Stimulated activated memory B cell treated with anti-CD40 and anti-IgM and Interleukin-4, amounts not matched to agents 10 μg/mL and 1 μg/mL and 100 μg/mL, for 72 hours (primary cell): ENCODE data around the gene LRIG1.

ENCODE experiments used
- ATAC-seq: fragments of 150-1000 bp; cut with Tn5 transposase; 2 replicates; pipeline ENCODE4 v1.10.0; 2021
- H3K27ac Mint-ChIP-seq: one replicate; pipeline ENCODE4 v1.8.0; 2022; ENCODE audit warnings: mild to moderate bottlenecking, mixed read lengths
- H3K27me3 Mint-ChIP-seq: one replicate; pipeline ENCODE4 v1.8.0; 2022; ENCODE audit warnings: mixed read lengths
- H3K36me3 Mint-ChIP-seq: one replicate; pipeline ENCODE4 v1.8.0; 2022; ENCODE audit warnings: mixed read lengths
- H3K4me1 Mint-ChIP-seq: one replicate; pipeline ENCODE4 v1.8.0; 2022; ENCODE audit warnings: mixed read lengths
- H3K4me3 Mint-ChIP-seq: one replicate; pipeline ENCODE4 v1.8.0; 2022; ENCODE audit warnings: mild to moderate bottlenecking, moderate library complexity, mixed read lengths
- H3K9me3 Mint-ChIP-seq: one replicate; pipeline ENCODE4 v1.8.0; 2022; ENCODE audit warnings: mixed read lengths

Gene LRIG1

DNA sequence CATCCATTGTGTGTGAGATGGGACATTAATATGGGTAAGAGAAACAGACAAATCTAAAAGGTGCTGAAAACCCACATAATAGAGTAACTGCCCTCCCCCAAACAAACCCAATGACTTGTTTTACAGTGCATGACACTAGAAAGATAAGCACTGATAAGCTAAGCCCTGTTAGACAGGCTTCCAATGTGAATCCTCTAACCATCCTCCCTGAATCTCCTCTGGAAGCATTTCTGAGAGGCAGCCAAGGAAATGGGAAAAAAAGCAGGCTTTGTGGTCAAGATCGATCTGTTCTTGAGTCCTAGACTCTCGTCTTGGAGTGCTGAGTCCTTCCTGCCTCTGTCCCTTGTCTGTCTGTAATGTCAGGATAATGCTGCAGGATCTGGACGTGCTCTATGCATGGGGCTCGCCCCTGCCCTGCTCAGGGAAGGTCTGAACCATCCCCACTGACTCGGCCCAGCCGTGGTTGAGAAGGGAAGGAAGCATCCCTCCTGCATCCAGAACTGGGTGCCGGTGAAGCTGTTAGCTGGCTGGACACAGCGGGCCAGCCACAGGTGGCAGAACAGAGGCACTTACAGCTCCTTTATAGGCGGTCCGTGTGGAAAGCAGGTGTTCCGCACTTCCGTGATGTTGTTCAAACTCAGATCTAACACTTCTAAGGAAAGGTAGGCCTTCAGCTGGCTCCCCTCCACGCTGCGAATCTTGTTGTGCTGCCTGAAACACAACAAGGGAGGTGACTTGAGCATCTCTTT lies 84.1 kb downstream of the LRIG1 start:
- Mint-ChIP-seq H3K27ac (no peak overlapping the region), H3K9me3 (peaks cover 16% of the 10 kb centered on the region), H3K4me1 (peaks cover under 1% of the 10 kb centered on the region), H3K4me3 (no peak overlapping the region), H3K27me3 (no peaks in the 10 kb centered on the region), H3K36me3 (peaks cover 11% of the 10 kb centered on the region)
- no peak for ATAC-seq

DNA sequence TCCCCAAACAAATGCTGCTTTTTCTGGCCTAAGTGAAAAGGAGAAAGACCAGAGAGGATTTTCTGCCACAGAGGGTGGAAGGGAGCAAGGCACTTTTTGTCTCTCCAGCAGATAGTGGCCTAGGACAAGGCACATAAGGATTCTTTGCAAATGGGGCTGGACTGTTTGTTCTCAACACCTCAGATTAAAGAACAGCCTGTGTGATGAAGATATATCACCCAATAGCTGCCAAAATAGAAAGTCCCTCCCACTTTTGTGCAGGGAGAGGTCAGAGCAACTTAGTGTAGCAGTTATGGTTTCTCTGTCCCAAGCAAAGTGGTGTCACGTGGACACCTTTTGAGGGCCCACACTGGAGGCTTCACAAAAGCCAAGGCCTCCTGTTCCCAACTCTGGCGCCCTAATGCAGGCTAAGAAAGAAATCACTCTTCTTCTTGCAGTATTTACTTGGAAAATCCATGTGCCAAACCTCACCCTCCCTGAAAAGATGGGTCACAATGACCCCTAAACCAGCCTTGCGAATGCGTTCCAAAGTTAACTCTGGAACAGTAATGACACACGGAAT lies 84.9 kb downstream of the LRIG1 start:
- H3K27ac Mint-ChIP-seq = no peak overlapping the region
- peaks cover 11% of the 10 kb centered on the region for H3K9me3 Mint-ChIP-seq
- no peak overlapping the region for H3K4me3 Mint-ChIP-seq
- peaks cover 11% of the 10 kb centered on the region for H3K36me3 Mint-ChIP-seq
- no peak for ATAC-seq
- peaks cover 6% of the 10 kb centered on the region for H3K4me1 Mint-ChIP-seq
- H3K27me3 Mint-ChIP-seq = no peaks in the 10 kb centered on the region

DNA sequence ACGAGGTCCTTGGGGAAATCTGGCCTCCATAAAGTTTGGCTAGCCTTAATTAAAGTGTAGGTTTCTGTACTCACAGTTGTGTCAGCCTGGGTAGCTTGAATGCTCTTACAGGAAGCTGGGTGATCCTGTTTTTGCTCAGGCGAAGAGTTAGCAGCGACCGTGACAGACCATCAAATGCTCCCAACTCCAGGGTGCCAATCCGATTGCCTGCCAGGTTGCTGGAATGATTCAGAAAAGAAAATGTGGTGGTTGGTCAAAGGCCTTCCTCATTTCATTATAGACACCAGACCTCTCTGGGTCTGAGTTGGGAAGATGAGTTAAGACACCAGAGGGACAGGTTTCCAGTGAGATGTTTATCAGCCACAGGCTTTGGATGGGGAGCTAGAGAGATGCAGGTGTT lies 86.0 kb downstream of the LRIG1 start:
- H3K27ac Mint-ChIP-seq = no peak overlapping the region
- no peaks in the 10 kb centered on the region for H3K27me3 Mint-ChIP-seq
- H3K4me3 Mint-ChIP-seq = no peak overlapping the region
- peaks cover 6% of the 10 kb centered on the region for H3K4me1 Mint-ChIP-seq
- H3K9me3 Mint-ChIP-seq = peaks cover under 1% of the 10 kb centered on the region
- peaks cover under 1% of the 10 kb centered on the region for H3K36me3 Mint-ChIP-seq
- no peak for ATAC-seq

DNA sequence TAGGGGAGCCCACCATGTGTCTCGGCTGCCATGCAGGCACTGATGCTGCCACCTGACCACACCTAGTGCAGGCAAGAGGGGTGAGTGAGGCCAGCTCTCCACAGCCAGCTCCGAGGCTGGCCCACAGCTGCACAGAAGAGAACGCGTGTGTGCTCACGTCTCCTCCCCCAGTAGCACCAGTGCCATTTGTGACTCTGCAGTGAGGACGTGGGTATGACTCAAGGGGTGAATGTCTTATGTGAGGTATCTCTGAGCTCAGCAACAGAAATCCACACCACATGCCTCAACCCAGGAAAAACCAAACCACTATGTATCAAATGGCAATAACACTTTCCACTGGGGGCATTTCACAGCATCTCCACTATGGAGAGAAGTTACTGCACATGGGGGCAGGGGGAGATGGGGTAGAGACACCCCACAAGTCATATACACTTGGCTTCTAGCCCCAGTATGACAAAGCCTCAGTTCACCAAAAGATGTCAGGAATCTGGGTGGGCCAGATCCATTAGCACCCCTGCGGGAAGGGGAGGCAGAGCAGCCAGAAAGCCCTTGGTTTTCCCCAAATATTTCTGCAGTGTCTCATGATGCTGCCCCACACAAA lies 87.6 kb downstream of the LRIG1 start:
- H3K27ac Mint-ChIP-seq = no peak overlapping the region
- peaks cover 6% of the 10 kb centered on the region for H3K4me1 Mint-ChIP-seq
- no peak for ATAC-seq
- no peak overlapping the region for H3K4me3 Mint-ChIP-seq
- H3K9me3 Mint-ChIP-seq = no peaks in the 10 kb centered on the region
- H3K27me3 Mint-ChIP-seq = no peaks in the 10 kb centered on the region
- no peaks in the 10 kb centered on the region for H3K36me3 Mint-ChIP-seq

DNA sequence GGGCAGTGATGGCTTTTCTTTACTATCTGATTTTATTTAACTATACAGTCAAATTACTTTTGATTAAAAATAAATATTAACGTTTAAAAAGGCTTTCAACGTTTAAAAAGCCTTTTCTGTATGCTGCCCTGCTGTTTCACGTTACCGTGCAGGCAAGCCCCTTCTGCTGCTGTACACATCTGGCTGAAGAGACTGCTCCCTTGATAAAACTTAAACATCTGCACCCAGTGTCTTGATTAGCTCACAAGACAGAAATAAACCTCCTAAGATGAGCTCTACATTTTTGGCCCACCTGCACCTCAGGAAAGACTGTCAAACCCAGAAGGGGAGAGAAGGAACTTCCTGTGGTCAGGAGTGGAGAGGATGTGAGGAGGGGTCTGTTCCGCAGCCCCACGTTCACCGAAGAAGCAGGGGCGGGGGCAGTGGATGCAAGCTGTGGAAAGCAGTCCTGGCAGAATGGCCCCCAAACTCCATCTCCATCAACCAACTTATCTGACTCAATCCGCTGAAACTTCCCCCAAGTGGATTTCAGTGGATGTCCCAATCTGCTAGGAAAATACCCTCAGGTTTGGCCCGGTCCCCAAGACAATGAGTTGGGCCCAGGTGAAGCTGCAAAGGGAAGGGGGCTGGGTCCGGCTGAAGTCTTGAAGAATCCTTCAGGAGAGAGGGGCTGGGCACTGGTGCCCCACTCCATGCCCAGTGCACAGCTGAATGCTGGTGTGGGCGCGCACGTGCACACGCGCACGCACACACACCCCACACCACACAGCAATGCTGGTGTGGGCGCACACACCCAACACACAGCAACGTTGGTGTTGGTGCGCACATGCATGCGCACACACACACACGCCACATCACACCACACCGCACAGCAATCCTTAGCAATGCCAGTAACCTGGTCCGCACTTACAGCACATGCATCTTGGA lies 88.6 kb downstream of the LRIG1 start:
- Mint-ChIP-seq H3K27me3 (no peaks in the 10 kb centered on the region), H3K9me3 (no peaks in the 10 kb centered on the region), H3K4me1 (peaks cover 11% of the 10 kb centered on the region), H3K36me3 (no peaks in the 10 kb centered on the region), H3K27ac (no peak overlapping the region), H3K4me3 (no peak overlapping the region)
- ATAC-seq = peak; percentile 18

DNA sequence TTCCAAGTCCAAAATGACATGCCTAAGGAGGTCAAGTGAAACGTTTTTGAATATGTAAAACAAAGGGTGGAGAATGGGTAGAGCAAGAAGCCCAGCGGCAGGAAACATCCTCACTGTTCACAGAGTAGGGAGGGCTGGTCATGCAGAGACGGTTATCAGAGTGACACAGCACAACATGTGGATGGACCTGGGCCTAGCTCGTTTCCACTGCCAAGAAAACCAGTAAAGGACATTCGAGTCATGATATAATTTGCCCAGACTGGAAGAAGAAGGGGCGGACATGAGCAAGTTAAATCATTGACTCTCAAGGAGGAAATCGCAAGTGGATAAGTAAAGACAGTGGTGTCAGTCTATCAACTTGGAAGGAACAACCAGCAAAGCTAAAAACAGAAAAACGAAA lies 89.3 kb downstream of the LRIG1 start:
- no peak overlapping the region for H3K4me3 Mint-ChIP-seq
- no peaks in the 10 kb centered on the region for H3K36me3 Mint-ChIP-seq
- H3K4me1 Mint-ChIP-seq = peaks cover 11% of the 10 kb centered on the region
- H3K9me3 Mint-ChIP-seq = no peaks in the 10 kb centered on the region
- ATAC-seq = no peak
- H3K27me3 Mint-ChIP-seq = no peaks in the 10 kb centered on the region
- no peak overlapping the region for H3K27ac Mint-ChIP-seq

DNA sequence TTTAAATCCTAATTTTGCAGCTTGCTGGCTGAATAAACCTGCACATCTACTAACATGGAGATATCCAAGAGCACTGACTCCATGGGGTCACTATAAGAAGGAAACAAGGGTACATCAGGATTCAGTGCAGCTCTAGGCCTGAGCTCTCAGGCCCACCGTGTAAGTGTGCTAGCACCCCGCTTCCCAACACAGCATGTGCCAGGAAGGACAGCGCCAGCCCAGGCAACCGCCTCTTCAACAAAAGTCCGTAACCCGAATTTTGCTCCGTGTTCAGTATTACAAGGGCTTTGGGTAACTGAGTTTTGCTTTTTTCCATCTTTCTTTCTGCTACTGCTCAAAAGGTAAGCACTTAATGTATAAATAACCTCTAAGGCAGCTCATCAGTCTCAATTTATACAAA lies 89.8 kb downstream of the LRIG1 start:
- no peak for ATAC-seq
- no peaks in the 10 kb centered on the region for H3K27me3 Mint-ChIP-seq
- H3K9me3 Mint-ChIP-seq = no peaks in the 10 kb centered on the region
- no peak overlapping the region for H3K4me3 Mint-ChIP-seq
- no peak overlapping the region for H3K27ac Mint-ChIP-seq
- H3K36me3 Mint-ChIP-seq = no peaks in the 10 kb centered on the region
- H3K4me1 Mint-ChIP-seq = peaks cover 11% of the 10 kb centered on the region

DNA sequence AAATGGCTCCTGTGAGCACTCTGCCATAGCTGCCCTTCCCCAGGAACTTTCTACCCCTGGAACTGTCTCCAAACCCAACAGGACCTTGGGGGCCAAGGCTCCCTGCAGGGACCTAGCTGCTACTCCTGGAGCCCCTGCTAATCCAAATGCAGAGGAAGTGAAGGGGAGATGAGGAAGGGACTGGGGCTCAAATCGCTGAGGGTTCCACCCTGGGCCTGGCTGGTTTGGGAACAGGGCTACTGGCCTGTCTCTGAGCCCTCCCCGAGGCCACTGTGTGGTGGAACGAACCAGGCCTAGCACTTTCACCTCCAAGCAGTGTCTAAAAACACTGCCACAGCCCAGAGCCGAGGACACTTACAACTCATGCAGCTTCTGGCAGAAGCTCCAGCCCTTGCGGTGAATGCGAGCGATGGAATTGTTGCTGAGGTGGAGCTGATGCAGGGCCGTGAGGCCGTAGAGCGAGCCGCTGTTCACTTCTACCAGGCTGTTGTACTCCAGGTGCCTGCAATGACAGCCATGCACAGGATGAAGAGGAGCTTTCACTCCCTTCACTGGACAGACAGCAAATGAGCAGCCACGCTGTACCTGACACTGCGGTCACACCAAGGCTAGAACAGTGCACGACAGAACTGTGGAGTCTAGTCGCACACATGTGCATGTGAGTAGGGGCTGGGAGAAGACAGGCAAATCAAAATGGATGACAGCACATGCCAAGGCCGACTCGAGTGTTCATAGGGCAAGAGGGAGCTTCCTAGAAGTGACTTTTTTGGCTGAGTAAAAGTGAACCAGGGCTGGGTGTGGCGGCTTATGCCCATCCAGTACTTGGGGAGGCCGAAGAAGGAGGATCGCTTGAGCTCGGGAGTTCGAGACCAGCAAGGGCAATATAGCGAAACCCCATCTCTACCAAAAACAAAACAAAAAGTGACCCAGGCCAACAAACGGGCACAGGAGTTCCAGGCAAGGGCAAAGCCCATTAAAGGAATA lies 90.8 kb downstream of the LRIG1 start:
- Mint-ChIP-seq H3K4me3 (no peak overlapping the region), H3K27ac (no peak overlapping the region)

DNA sequence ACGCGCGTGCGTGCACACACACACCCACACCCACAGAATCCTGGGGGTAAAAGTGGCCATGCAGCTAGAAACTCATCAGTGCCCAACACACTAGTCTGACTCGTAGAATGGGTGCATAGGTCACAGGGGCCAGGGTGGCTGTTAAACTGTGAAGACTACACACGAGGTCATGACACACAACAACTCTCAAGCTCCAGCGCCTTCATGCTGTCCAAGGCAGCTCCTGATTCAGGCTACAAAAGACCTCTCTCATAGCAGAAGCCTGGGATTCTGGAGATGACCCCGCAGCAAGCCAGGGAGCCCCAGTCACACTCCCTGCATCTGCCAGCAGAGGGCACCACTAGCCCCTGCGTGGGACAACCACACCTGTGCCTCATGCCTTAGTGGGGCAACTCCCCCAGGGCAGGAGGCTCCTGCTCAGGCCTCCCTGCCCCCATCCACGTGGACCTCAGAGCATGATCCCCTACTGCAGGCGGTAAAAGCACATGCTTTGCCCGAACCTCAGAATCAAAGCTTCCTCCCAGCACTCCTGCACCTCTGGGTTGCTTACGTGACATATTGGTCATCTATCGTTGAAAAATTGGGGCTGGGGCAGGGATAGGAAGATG lies 93.1 kb downstream of the LRIG1 start:
- H3K4me1 Mint-ChIP-seq = peaks cover 11% of the 10 kb centered on the region

More for the DNA sequence above, 90.8 kb downstream of the LRIG1 start:
- ATAC-seq = no peak
- no peaks in the 10 kb centered on the region for H3K36me3 Mint-ChIP-seq
- peaks cover 11% of the 10 kb centered on the region for H3K4me1 Mint-ChIP-seq
- H3K9me3 Mint-ChIP-seq = no peaks in the 10 kb centered on the region
- H3K27me3 Mint-ChIP-seq = no peaks in the 10 kb centered on the region

DNA sequence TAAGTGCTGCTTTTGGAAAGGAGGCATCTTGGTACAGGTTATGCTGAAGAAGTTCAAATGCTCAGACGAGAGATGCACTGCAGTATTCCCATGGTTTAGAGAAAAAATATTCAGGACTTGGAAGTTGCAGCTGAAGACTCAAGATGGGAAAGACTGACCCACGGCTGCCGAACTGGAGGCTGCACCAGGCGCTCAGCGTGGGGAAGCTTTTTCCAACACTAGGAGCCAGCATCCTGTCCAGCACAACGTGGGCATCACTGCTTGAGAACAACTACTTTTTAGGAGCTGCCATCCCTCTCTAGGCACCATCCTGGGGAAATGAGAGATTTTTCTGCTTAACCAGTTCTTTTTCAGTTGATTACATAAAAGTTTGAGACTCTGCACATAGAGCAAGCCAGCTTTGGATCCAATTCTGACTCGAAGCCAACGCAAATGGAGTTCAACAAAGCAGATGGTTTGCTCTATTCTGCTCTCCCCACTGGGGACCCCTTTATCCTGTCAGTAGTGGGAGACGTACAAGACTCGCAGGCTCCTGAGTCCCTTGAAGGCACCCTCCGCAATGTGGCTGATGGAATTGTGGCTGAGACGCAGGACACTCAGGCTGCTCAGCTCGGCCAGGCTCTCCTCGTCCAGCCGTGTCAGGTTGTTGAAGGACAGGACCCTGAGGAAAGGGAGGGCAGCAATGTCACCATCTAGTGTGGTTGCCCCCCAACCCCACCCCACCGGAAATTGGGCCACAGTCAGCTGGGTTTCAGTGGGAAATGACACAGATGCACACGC lies 93.8 kb downstream of the LRIG1 start:
- no peak for ATAC-seq
- H3K27me3 Mint-ChIP-seq = no peaks in the 10 kb centered on the region
- H3K9me3 Mint-ChIP-seq = no peaks in the 10 kb centered on the region
- peaks cover 11% of the 10 kb centered on the region for H3K4me1 Mint-ChIP-seq
- H3K36me3 Mint-ChIP-seq = no peaks in the 10 kb centered on the region
- no peak overlapping the region for H3K27ac Mint-ChIP-seq
- H3K4me3 Mint-ChIP-seq = no peak overlapping the region

More for the DNA sequence above, 93.1 kb downstream of the LRIG1 start:
- H3K4me3 Mint-ChIP-seq = no peak overlapping the region
- H3K9me3 Mint-ChIP-seq = no peaks in the 10 kb centered on the region
- no peaks in the 10 kb centered on the region for H3K36me3 Mint-ChIP-seq
- H3K27ac Mint-ChIP-seq = no peak overlapping the region
- H3K27me3 Mint-ChIP-seq = no peaks in the 10 kb centered on the region
- peak; percentile 75 for ATAC-seq

DNA sequence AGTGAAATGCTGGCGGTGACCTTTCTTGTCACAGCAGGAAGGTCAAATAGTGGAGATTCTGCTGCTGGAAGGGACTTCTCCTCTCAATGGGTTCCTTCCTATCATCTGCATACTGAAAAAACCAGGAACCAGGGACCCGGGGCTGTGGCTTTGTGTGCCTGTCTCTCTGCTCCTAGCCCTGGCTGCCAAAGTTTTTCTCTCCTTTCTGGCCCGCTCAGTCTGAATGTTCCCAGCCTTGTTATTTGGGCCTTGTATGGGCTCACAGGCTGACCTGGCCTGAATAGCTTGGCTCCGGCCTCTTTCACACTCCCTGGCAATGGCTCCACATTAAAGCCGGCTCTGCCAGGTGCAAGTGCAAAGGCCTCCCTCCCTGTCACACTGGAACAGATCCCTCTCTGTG lies 94.7 kb downstream of the LRIG1 start:
- no peak for ATAC-seq
- no peak overlapping the region for H3K4me3 Mint-ChIP-seq

DNA sequence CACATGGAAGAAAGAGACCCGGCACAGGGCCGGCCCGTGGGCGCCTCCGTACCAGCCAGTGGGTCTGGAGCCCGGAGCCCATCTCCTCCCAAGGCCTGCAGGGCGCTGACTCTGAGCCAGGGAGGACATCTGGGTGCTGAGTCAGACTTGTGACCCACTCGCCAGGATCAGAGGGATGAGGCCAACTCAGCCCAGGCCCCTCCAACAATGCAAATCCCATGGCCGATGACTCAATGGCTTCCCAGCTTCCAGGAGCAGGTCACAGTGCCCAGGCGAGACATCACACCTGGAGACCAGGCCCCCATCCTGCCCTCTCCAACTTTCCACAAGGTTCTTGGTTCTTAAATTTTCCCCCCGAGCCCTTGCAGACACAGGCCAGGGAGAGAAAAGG lies 95.1 kb downstream of the LRIG1 start:
- H3K27me3 Mint-ChIP-seq = no peaks in the 10 kb centered on the region
- H3K4me3 Mint-ChIP-seq = no peak overlapping the region
- H3K36me3 Mint-ChIP-seq = no peaks in the 10 kb centered on the region
- ATAC-seq = no peak
- H3K9me3 Mint-ChIP-seq = no peaks in the 10 kb centered on the region
- peaks cover 5% of the 10 kb centered on the region for H3K4me1 Mint-ChIP-seq
- no peak overlapping the region for H3K27ac Mint-ChIP-seq

More for the DNA sequence above, 94.7 kb downstream of the LRIG1 start:
- Mint-ChIP-seq H3K27me3 (no peaks in the 10 kb centered on the region), H3K4me1 (peaks cover 5% of the 10 kb centered on the region), H3K36me3 (no peaks in the 10 kb centered on the region), H3K27ac (no peak overlapping the region), H3K9me3 (no peaks in the 10 kb centered on the region)

DNA sequence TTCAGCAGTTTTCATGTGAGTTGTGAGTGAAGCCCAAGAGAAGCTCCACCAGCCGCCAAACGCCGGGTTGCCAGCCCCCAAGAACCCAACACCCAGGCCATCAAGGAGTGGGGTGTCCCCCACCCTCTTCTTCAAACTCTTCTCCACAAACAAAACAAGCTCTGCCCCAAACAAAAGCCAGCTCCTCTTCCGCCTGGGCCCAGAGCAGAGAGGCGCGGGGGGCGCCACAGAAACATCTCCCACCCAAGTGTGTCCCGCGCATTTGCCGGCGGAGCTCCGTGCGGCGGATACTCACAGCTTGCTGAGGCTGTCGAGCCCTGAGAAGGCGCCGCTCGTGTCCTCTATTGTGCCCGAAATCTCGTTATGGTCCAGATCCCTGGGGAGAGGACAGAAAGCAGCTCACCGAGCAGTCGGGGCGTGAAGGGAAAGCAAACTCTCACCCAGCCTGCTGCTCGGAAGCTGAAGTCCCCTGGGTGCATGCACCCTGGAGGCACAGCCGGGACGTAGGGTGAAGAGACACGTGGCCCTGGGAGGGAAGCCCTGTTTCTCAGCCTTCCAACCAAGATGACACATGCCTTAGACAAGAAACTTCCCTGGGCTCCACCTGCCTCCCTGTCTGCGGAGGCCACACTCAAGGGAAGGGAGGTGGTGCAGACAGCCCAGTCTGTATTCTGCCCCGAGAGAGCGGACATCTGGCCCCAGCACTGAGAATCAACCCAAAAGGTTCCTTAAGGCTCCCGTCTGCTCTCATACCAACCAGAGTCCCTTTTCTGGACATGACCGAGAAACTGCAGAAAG lies 95.7 kb downstream of the LRIG1 start:
- H3K27ac Mint-ChIP-seq = no peak overlapping the region
- H3K4me3 Mint-ChIP-seq = no peak overlapping the region
- peaks cover 5% of the 10 kb centered on the region for H3K4me1 Mint-ChIP-seq
- H3K27me3 Mint-ChIP-seq = no peaks in the 10 kb centered on the region
- H3K36me3 Mint-ChIP-seq = no peaks in the 10 kb centered on the region
- no peaks in the 10 kb centered on the region for H3K9me3 Mint-ChIP-seq
- no peak for ATAC-seq
